Heart left ventricle (tissue), 13 donors: Measurements from ENCODE around the gene HLA-E.

ENCODE experiments used
- CTCF ChIP-seq, 12 donors: fragments of 200-600 bp; sonication (generic) in 4 of 12; IDR thresholded peaks; one replicate each; pipeline versions ENCODE4 v1.5.0 to v1.8.0; 2018 to 2022; ENCODE audit warnings: antibody characterized with exemption in 12 of 12, mild to moderate bottlenecking in 5 of 12
- POLR2A ChIP-seq, 2 donors: fragments of 450-650 bp; IDR thresholded peaks; one replicate each; pipeline ENCODE4 v1.6.1; 2017; ENCODE audit warnings: antibody characterized with exemption in 2 of 2, mild to moderate bottlenecking in 2 of 2, moderate library complexity in 2 of 2
- donor health status: ischemic (EF 13 %, LVEDD 7.1; RV severe dilation, severe dysfunction).
- donor health status: DM: no; HTN: yes; CAD: no.
- donor health status: DM: no; HTN: no; CAD: no.
- donor health status: ischemic (EF 25% LVEDD 6.9; RV normal size, moderate dysfunction).
- donor health status: ischemic (EF 25% LVEDD 5.7; RV mildly dilated, moderate dysfunction).
- donor health status: ischemic (EF 35%, LVEDD 5.7; RV mildly dilated, moderate dysfunction).
- donor health status: nonischemic (EF 11% LVEDD 7.7; RV severe dilation, severe dysfunction).
- donor health status: DM: yes; HTN: yes; CAD: no.
- donor health status: PGD.
- donor health status: ischemic (EF 29% LVEDD 5.4; RV normal size, mild dysfunction).
- donor health status: nonischemic (EF 23%, LVEDD 6.1; RV moderate dilation, normal function).

- TF ChIP-seq CTCF (IDR thresholded peaks at IDR 0.05) (no peak), POLR2A (IDR thresholded peaks at IDR 0.05) (no peak)
These were observed 18.3 kb upstream of the HLA-E start for GRCh38 chr6:30470968-30471367.
